ENCODE measurements around the gene ZNF714.

The ZNF714 gene

GRCh38 chr19:21082011-21082975 is at the start of gene ZNF714:
ZNF714 (plus strand) TSS chr19:21082203; CDS start chr19:21098269, 16,066 bp downstream.
- peak; percentile 84 for DNase-seq

- DNase-seq = no peak
Observed at GRCh38 chr19:21045028-21045427, 37.0 kb upstream of the ZNF714 start.

GRCh38 chr19:21046489-21046888 is 35.5 kb upstream of the ZNF714 start:
- DNase-seq = no peak

- no peak for DNase-seq
Observed at GRCh38 chr19:21047716-21048115, 34.3 kb upstream of the ZNF714 start.

GRCh38 chr19:21052902-21053301 is 29.1 kb upstream of the ZNF714 start:
- no peak for DNase-seq

GRCh38 chr19:21065336-21065735 is 16.7 kb upstream of the ZNF714 start:
- no peak for DNase-seq

GRCh38 chr19:21084343-21084742 is 2.3 kb downstream of the ZNF714 start:
- DNase-seq = no peak

GRCh38 chr19:21087871-21088270 is 5.9 kb downstream of the ZNF714 start:
- DNase-seq = no peak

GRCh38 chr19:21092109-21092508 is 10.1 kb downstream of the ZNF714 start:
- DNase-seq = no peak

- DNase-seq = no peak
Observed at GRCh38 chr19:21094347-21095025, 12.5 kb downstream of the ZNF714 start.

GRCh38 chr19:21098291-21098690 is 16.3 kb downstream of the ZNF714 start:
- no peak for DNase-seq

- DNase-seq = no peak
Observed at GRCh38 chr19:21101521-21102242, 19.7 kb downstream of the ZNF714 start.

GRCh38 chr19:21109116-21109515 is 27.1 kb downstream of the ZNF714 start:
- no peak for DNase-seq

GRCh38 chr19:21110183-21110582 is 28.2 kb downstream of the ZNF714 start:
- no peak for DNase-seq

GRCh38 chr19:21115430-21115829 is 33.4 kb downstream of the ZNF714 start:
- no peak for DNase-seq

GRCh38 chr19:21117041-21117907 is 35.3 kb downstream of the ZNF714 start:
- DNase-seq = no peak

GRCh38 chr19:21126078-21126477 is 44.1 kb downstream of the ZNF714 start:
- DNase-seq = no peak

- DNase-seq = no peak
Observed at GRCh38 chr19:21127001-21127400, 45.0 kb downstream of the ZNF714 start.

- no peak for DNase-seq
Observed at GRCh38 chr19:21127898-21128297, 45.9 kb downstream of the ZNF714 start.

GRCh38 chr19:21128901-21129698 is 47.1 kb downstream of the ZNF714 start:
- DNase-seq = no peak

- no peak for DNase-seq
Observed at GRCh38 chr19:21130097-21130775, 48.2 kb downstream of the ZNF714 start.

All from NCI-H1417 treated with DMSO at 0.1 percent for 48 hours (cell line).